HuH-7.5 (cell line): ENCODE results near the gene XRCC4.

Source experiments
- DNase-seq: peaks from one replicate; pipeline ENCODE4 v3.0.0; 2011; ENCODE audit warnings: low spot score

Gene XRCC4

DNA sequence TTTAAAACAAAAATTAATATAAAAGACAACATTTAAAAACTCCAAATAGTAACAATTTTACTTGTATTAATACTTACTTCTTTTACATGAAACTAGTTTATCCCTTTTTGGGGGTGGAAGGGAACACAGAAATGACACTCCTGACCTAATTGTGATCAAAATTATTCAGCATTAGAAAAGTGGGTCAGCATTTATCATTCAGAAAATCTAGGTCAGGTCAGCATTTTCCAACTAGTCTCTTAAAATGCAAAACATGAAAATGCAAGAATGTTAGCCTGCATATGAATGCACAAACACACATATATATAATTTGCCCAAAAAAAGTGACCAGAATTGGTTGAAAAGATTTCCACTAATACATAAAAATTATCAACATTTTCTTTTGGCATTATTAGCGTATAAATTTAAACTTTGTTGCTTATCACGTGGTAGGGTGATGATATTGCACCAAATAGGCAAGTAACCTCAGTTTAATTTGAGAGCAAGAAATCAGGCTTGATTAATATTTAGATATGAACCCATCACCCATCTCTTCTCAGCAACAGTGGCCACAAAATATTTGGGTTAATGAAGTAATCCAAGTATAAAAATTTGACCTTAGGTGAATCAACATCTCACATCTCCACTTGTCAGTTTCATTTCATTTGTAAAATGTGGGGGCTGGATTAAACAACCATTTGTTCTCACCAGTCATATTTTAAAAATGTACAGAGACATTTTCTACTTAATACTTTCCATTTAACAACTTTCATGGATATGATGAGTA, 5.9 kb upstream of the XRCC4 start:
- DNase-seq, result no peak

DNA sequence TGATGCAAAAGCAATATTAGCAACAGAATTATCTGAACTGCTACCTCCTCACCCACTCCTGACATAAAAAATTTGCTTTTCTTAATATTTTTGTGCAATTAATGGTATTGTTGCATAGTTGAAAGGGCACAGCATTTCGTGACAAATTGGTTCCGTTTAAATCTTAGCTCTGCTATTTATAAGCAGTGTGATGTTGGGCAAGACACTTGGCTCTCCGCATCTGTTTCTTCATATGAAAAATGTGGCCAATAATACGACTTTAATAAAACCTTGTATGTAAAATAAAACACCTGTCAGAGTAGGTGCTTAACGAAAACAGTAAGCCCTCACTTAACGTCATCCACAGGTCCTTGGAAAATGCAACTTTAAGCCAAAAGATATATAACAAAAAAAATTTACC, 4.4 kb upstream of the XRCC4 start:
- no peak for DNase-seq

DNA sequence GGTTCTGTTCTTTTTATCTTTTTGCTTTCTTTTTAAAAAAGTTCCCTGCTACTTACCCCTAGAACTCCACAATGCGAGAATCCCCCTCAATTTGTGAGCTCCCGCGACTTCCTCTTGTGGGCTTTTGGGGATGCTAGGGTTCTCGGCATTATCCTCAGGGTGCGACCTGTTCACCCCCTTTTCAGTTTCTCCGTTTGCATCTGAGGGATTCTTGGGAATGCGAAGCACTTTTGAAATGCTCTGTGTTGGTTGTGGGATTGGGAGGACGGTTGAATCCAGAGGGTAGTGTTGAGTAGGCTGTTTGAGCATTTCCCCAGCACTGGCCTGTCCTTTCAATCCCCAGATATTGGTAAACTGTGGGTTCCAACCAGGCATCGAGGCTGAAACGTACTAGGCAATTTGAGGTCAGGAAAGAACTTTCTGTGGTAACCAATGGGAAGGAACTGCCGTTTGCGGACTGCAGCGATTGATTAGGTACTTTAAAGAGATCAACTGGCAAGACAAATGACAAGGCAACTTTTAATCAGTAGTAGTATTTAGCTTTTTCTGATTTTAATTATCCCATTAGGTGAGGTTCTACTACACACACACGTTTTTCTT, 415 bp downstream of the XRCC4 start:
- DNase-seq, result no peak

DNA sequence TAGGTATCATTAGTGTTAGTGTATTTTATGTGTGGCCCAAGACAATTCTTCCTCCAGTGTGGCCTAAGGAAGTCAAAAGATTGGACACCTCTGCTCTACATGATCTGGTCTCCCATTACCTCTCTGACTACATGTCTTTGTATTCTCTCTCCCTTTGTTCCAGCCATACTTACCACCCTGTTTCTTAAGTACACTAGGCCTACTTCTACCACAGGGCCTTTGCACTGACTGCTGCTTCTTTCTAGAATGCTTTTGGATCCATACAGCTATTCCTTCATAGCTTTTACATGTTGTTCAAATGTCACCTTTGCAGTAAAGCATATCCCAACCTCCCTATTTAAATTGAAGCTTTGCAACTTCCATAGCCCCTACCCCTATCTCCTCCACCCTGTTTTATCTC, 5.4 kb downstream of the XRCC4 start:
- DNase-seq, result no peak

DNA sequence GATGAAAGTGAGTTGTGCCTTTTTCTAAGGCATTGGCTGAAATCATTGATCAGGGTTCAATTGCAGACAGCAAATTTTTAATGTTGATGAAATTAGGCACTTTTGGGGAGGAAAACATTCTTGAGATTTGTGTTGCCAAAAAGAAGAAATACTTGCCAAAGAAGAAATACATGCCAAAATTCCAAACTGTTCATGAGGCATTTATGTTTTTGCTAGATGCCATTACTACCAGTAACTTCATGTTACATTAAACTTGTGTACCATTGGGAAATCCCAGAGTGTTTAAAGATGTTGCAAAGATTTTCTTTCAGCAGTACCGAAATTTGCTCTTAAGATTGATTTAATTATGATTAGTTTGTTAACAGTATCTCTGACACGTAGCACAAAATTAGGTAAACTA, 7.0 kb downstream of the XRCC4 start:
- DNase-seq, result no peak

DNA sequence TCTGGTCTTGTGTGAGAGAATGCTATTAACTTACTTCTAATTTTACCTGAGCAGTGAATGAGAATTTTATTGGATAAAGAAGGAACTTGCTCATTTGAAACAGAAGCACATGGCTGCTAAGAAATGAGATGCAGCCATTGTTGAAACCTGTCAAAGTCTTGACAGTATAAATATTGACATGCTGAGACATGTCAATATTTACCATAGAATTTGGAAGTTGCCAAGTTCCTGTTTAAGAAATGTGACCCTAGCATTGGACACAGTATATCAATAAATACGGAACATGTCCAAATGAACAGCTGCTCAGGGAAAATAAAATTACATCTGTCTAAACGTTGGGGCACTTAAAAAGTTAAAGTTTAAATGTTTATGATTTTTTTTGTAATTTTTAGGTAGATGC, 7.8 kb downstream of the XRCC4 start:
- no peak for DNase-seq

DNA sequence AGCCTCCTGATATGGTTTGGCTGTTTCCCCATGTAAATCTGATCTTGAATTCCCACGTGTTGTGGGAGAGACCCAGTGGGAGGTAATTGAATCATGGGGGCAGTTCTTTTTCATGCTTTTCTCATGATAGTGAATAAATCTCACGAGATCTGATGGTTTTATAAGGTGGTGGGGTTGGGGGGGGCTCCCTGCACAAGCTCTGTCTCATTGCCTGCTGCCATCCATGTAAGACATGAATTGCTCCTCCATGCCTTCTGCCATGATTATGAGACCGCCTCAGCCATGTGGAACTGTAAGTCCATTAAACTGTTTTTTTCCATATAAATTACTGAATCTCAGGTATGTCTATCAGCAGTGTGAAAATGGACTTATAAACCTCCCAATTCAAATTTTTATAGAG, 12.8 kb downstream of the XRCC4 start:
- no peak for DNase-seq

DNA sequence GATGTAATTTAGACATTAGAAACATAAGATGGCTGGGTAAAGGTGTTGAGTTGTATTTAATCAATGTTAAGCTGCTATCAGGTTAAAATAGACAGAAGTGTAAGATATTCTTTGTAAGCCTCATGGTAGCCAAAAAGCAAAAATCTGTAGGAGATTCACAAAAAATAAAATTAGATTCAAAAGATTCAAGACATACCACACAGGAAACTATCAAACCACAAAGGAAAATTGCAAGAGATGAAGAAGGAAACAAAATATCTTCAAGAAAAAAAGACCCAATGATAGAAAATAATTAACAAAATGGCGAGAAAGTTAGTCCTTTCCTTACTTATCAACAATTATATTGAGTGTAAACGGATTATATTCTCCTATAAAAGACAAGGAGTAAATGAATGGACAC, 15.3 kb downstream of the XRCC4 start:
- DNase-seq, result no peak

DNA sequence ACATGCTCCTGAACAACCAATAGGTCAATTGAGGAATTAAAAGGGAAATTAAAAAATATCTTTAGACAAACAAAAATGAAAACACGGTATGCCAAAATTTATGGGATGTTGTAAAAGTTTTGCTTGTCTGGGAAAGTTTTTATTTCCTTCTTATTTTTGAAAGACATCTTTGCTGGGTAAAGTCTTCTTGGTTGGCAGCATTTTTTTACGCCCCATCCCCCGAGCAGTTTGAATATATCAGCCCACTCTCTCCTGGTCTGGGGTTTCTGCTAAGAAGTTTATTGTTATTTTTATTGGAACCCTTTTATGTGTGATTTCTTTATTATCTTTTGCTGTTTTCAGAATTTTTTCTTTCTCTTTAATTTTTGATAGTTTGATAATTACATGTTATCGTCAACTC, 16.3 kb downstream of the XRCC4 start:
- DNase-seq, result no peak

DNA sequence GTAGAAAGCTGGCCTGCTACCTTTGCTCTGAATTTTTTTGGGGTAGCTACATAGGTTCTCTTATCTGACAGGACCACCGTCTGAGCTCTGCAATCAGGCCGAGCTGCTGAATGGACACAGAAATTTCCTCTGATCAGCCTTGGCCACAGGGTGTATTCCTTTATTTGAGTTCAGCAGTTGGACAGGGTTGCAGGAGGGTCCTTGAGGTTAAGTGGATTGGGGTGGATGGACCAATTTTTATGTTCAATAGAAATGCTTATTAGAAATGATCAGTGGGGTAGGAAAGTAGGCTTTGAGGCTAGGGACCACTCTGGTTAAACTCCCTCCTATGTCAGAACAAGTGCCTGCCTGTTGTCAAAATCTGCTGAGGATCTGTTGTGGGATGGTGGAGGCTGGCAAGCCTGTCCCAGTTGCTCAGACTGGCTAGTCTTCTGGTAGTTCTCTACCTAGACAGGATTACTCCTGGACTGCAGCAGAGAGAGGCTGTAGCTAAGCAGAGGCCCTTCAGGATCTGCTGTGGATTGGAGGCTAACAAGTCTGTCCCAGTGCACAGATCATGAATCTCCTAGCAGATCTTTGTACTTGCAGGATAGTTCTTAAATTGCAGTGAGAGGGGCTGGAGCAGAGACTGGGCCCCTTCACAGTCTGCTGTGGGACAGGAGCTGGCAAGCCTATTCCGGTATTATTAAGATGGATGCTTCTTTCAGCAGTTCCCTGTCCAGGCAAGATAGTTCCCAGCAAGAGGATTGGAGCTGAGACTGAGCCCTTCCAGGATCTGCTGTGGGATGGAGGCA, 18.0 kb downstream of the XRCC4 start:
- DNase-seq, result no peak

DNA sequence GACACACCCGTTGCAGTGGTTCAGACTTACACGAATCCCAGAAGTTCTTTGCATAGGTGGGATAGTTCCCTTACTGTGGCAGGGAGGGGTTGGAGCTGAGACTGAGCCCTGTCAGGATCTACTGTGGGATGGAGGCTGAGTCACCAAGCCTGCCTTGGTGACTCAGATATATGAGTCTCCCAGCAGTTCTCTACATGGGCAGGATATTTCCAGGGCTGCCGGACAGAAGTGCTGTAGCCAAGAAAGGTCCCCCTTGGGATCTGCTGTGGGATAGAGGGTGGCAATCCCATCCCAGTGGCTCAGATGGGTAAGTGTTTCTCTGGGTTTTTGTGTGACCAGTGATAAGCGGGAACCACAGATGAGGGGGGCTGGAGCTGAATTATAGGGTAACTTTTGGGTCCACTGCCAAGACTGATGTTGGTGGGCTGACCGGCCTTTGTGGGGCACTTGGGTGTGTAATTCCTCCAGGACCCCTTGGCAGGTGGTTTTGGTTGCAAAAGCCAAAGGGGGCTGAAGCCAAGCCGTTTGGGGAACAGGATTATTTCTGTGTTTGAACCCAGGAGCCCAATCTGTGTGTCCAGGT, 18.7 kb downstream of the XRCC4 start:
- DNase-seq, result no peak

DNA sequence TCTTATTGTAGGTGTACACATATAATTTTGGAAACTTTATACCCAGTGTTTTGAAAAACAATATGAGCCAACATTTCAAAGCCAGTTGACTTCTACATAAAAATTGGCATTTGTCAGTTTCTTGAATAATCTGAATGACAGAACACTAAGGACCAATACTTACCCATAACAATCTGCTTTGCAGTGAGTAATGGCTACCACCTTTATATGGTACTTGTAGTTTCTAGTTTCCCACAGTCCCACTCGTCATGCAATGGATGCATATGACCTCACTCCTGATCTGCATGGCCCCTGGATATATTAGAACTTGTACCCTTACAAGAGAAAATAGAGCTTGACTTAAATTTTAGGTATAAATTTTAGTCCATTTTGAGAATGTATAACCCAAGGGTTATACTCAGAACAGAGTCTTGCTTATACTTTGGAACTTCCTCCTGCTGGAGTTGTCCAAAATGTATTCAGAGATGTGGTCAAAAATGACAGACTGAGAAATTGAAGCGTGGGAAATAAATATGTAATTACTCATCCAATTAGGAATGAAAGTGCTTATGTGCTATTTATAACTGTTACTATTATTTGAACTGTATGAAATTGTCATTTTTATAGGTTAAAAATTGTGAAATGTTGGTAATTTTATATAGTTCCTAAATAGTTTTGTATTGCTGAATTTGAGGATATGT, 19.5 kb downstream of the XRCC4 start:
- no peak for DNase-seq

DNA sequence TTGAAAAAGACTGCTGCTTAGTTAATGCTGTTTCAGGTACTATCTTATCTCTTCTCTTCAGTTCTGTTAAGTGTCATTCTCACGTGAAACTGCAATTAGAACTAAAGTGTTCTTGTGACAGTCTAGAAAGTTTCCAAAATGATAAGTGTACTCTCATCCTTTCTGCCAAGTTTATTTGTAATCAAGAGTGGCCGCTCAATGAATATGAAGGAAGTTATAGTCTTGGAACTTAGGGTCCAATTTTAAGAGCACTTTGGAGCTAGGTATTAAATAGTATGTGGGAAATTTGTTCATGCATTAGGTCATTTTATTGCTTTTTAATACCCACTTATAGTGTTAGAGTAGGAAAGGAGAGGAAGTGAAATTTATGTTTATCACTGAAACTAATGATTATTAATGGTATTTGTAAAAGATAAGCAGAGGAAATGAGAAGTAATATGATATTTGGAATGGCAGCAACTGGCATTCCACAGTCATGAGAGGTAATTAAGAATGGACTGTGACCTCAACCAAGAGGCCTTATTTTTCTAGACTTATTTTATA, 20.4 kb downstream of the XRCC4 start:
- DNase-seq, result no peak

DNA sequence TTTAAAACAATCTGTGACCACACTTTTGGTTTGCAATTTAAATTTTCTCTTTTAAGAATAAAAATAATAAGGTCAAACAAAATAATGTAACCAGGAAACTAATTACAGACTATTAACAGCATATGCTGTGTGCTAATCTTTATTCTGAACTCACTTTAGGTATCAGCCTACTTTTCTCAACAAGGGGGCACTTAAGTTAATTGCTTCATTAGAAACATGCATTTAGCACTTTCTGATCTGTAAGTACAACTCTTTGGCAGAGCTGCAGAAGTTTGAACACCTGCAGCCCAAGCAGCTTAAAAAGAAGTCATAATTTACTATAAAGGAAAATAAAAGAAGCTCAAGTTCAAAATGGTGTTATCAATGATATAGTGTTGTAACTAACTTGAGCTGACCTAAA, 21.7 kb downstream of the XRCC4 start:
- DNase-seq, result no peak

DNA sequence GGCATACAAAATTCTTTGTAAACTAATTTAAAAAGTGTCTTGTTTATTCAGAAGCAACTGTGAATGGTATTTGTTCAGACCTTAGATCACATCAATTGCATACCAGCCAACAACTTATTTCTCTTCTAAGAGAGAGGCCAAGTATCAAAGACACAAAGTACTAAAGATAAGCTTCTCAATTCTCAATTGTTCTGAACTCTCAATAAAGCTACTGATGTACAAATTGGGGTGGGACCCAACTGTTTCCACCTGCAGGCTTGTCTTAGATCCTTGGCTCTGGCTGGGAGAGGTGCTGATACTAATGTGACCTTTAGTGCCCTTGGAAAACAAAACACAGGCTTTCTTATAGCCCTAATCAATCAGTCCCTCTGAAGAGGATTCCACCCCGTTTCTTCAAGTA, 22.1 kb downstream of the XRCC4 start:
- DNase-seq, result no peak

DNA sequence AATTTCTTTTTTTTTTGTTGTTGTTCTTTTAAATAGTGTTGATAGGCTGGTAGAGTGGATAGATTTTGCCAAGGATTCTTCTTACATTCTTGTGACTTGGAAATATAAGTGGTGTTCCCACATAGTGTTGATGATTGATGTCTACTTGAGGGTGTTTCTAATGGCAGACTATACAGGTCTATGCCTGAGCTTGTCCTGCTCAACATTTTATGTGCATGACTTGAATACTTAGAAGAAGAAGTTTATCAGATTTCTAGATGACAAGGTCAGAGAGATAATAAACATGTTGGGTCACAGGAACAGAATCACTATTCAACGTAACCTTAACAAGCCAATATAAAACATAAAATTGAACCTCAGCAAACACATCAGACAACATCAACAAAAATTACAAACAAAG, 24.2 kb downstream of the XRCC4 start:
- DNase-seq, result no peak

DNA sequence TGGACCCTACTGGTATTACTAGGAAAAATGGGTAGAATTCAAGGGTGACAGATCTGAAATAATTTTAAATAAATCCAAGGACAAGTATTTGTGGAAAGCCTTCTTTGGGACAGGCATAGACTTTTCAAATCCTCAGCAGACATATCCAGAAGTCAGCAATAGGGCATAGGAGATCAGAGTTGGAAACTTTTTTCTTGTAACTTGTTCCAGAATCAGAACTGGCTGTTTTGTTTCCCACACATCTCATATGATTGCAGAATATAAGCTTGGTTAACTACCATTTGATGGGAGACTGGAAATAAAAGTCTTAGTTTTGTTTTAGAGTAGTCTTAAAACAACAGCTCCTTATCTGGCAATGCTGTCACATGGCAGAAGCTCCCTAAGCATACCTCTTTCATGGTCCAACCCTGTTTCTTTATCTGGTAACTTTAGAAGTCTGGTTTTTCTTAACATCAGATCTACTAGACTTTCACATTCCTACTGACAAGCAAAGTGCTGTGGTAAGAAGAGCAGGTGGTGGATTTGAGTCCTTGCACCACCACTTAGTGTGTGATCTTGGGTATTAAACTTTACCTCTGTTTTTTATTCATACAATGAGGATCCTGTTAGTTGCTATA, 25.1 kb downstream of the XRCC4 start:
- no peak for DNase-seq

DNA sequence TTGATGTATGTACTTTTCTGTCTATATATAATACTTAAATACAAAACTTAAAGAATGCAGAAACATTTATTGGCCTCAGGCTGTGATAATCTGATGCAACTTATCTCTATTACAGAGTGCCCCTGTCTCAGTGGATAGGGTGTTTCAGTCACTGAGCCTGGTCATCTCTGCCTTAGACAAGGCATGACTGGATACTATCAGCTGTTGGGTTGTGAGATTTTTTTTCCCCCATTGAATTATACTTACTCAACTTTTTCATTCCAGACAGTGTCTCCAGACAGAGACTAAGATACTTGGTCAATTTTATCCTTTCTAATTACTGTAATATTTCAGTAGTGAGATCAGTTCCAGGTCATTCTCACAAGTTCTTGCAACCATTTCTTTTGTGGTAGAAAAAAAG, 26.7 kb downstream of the XRCC4 start:
- no peak for DNase-seq

DNA sequence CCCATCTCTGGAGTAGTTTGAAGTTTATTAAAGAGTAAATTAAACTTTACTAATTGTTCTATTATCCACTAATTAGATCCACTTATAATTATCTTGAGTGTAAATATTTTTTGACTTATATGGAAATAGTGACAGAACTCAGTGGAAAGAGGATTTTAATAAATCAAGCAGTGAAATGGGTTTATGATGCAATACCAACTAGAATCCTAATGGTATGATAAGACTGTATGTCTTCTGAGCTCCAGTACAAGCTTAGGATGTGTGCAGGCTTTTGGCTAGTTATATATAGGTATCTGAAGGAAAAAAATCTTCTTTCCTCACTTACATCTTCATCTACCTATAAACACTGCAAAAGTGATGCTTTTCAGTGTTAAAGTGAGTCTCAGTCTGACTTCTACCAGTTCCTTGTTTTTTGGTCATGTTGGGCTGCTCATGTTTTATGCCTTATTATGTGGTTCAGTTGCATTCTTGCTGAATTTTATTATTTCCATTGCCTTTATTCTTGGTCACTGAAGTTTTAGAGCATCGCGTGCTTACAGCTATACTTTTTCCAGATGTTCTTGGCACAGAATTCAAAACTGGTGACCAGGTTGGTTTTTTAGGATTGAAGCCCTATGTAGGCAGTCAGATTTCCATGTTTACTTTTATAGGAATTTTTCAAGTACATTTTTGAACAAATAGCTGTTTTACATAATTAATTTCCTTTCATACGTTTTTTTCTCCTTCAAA, 30.5 kb downstream of the XRCC4 start:
- DNase-seq, result no peak

DNA sequence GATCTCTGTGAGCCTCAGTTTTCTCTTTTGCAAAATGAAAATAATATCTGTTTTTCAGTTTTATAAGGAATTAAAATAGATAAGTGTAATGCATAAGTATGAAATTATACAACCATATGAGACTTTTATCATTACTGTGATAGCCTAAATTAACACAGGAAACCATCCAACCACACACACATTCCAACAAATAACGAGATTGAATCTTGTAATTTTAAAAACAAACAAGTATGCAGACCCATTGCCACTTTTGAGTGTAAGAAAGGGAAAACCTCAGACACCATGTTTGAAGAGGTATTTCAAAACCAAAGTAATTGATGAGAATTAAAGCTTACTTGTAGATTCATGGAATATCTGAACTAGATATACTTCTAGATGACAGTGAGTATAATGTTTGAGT, 32.0 kb downstream of the XRCC4 start:
- DNase-seq, result no peak

DNA sequence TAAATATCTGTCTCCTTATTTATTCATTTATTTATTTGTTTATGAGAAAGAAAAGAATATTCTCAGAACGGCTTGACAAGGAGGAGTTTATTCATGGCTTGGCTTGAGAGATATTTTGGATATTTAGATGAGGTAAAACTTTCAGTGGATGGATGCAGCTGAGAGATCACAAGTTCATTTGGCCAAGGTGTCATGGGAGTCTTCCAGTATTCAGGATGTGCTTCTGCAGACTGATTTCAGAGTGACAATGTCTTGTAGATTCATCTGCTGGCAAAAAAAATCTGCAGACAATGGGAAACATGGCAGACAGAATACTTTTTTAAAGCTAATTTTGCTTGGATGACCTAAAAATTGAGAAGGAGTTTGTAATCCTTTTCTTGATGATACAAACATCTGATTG, 38.5 kb downstream of the XRCC4 start:
- DNase-seq, result no peak
